GM21526 (cell line): ENCODE results near the gene COA8.

ENCODE experiments used
- ATAC-seq: cut with Tn5 transposase; IDR thresholded peaks from one replicate; pipeline ENCODE4 v1.9.1; 2021; ENCODE audit warnings: moderate library complexity; ENCODE audit not compliant: unreplicated experiment, low FRiP score

Gene COA8

DNA sequence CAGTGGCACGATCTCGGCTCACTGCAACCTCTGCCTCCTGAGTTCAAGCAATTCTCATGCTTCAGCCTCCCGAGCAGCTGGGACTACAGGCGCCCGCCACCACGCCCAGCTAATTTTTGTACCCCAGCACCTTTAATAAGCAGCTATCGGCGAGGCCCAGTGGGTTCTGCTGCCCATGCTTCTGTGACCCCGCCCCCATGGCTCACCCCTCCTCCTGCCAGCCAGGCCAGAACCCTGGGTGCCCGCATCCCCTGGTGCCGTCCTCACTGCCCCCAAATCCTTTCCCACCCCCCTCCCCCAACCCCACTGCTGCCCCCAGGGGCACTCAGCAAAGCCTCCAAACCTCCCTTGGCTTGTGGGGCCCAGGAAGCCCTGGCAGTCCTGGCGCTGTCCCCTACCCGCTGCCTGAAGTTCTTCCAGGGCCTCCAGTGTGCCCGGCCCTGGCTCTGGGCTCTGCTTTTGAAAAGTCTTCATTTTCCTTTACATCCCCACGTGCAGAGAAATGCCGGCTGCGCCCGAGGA is 14.8 kb upstream of the COA8 start:
- ATAC-seq = no peak

DNA sequence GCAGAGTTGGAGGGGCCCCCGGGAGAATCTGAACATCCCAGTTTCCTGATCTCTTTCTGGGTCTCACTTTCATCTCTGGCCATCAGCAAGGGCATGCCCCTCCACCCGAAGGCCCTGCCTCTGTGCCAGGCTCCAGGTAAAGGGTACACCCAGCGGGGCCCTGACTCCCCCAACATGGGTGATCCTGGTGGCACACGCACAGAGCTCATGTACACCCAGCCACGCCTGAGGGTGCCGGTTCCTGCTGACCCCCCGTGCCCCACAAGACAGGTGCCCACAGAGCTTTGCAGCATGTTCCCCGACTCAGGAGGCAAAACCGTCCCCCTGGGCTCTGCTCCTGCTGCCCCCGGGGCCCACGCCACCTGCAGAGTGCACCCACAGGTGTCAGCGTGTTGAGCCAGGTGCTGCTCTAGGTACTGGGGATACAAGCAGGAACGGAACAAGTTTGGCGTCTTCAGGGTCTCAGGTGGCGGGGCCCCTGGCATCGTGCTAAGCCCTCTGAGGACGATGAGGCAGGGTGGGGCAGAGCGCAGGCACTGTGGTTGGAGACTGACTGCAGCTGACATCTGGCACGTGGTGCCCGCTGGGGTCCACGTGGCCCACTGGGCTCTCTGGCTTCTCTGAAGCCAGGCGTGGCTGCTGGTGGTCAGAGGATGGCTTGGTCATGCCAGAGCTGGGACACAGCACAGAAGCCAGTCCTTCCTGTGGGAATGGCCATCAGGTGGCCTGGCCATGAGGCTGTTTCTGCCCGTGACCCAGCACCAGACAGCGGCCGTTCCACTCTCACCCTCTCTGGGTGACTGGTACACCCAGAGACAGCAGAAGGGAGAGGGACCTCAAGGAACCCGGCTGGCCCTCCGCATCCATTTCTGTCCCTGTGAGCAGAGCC is 14.1 kb upstream of the COA8 start:
- no peak for ATAC-seq

DNA sequence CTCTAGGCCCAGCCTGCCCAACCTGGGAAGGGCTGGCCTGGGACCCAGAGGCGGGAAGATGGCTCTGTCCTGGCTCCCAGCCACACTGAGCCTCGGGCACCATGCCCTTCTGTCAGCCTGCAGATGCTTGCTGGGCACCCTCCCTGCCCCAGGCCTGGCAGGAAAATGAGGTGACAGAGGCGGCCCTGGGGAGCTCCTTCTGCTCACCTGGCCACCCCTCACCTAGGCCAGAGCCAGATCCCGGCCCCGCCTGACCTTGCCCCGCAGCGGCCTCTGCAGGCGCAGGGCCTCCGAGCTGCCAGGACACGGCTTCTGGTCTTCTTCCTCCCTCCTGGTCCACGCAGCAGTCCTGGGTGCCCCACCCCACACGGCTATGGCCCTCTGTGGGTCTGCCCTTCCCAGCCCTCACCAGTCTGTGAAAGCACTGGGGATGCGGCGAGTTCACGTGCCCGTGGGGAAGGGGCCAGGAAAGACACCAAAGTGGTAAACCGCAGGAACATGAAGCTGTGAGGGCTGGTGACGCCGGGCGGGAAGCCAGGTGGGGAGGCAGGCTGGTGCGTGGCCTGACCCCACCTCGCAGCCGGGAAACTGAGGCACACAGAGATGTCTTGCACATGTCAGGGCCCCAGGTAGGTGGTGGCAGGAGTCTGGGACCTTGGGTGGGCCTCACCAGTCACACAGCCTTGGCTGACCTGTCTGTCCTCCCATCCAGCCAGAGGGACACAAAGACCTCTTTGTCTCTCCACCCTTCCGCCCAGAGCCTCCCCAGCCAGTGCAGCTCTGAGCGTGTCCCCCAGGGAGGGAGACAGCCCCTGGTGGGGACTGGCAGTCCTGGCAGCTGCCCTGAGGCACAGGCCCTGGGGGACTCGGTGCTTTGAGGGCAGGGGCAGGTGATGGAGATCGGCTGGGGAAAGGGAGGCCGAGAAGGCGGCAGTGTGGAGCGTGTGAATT is 13.1 kb upstream of the COA8 start:
- ATAC-seq = no peak

DNA sequence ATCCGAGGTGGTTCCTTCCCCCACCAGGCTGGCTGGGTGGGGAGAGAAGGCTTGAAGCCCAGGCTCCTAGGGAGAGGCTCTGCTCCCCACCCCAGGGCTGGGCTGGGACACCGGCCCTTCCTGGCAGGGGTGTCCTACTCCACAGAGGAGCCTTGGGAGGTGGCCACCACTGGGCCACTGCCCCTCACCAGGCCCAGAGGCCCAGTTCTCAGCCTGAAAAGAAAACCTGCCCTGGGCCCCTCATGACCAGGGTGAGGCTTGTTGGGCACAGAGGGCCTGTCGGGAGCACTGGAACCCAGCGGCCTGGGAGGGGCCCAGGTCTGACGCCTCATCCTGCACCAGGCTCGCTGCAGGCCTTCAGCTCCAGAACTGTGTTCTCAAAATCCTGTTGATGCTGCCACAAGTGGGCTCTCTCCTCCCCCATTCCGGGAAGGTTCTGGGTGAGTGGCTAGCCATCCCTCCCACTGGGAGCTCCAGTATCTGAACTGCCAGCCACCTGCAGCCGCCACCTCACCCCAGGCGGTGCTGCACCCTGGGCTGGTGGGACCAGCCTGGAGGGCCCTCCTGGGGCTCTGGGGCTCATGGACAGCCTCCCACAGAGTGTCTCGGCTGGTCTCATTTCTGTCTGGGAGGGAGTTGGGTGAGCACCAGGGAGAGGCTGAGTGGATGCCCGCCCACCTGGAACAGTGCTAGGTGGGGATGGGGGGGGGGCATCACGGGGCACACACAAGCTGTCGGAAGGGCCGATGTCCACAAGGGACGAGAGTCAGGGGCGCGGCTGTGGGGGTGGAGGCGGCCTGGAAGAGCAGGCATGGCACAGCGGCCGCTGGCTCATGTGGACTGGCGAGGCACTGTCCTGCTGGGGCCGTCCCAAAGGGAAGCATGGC is 12.1 kb upstream of the COA8 start:
- no peak for ATAC-seq

DNA sequence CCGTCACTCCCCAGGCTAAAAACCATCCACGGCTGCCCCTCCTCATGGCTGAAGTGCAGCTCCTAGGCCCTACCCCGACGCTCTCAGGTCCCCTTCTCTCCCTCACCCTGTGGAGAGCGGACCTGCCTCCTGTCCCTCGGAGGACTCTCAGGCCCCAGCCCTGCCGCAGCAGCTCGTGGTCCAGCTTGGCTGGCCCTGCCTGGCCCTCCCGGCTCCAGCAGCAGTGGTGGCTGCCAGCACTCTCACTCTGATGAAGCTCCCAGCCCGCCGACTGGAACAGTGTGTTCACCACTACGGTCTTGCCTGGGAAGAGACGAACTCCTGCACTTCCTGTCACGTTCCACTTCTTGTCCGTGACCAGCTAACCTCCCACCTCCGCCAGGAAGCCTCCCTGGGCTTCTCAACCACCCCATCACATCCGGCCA is 11.4 kb upstream of the COA8 start:
- ATAC-seq = no peak

DNA sequence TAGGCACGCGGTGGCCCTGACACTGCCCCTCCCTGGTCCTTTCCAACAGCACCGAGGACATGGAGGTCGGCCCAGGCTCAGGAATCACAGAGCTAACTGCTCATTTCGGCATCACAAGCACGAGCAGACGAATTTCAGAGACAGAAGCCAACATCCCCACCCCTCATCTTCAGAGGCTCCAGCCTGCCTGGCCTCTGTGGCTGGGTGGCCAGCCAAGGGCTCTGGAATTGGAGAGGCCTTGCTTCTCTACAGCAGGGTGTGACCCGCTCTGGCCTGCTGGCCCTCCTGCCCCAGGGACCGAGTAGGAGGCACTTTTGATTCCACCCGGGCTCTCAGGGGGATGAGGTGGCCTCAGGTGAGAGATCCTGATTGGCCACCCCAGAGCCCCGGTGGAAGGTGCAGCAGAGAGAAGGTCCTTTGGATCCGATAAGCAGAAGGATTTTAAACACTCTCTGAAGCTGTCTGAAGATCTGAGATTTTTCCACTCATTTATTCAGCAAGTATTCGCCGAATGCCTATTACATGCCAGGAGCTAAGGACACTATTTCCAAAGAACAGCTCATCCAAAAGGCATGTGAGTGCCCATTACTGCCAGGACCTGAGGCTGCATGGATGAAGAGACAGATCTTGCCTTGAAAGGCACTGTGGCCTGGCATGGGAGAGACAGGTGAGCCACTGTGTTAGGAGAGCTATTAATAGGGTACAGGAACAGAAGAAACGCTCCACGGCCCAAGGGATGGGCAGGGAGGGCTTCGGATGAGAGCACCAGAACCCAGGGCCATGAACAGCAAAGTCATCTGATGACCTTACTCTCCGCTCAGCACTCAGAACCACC is 10.5 kb upstream of the COA8 start:
- no peak for ATAC-seq

DNA sequence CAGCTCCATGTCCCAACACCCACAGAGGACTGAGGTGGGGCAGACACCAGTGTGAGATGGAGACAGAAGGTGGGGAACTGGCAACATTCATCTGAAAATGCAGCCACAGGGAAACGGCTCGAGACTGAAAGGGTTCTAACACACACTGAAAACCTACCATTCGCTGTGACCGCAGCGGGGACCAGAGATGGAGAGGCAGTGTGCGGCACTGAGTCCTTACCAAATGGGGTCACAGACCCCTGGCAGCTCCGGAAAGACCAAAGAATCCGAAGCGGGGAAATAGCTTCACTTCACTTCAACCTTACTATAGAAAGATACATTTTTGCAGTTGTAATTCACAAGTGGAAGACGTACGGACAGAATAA is 9.9 kb upstream of the COA8 start:
- ATAC-seq = no peak

DNA sequence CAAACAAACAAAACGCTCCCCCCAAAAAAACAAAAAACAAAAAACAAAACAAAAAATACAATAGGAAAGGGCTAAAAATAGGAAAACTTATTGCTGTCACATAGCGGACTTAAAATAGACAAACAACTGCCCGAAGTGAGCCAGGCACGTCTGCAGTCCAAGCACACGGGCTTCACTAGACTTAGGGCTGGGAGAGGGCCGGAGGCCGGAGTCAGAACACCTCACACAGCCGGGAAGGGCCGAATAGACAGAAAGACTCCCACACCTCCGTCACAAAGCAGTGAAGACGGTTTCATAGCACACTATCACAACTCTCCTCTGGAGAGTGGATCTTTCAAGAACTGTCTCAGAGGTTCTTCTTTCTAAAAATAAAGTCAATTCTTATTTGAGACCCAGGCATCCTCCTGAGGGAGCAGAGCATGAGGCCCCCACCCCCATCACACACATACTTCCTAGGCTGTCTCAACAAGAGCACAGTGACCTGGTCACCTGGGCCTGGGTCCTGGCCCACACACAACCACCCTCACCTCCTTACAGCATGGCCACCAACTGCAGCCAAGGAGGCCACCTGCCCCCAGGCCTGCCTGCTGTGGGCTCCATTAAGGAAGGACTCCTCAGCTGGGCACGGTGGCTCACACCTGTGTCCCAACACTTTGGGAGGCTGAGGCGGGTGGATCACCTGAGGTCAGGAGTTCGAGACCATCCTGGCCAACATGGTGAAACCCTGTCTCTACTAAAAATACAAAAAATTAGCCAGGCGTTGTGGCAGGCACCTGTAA is 7.0 kb upstream of the COA8 start:
- no peak for ATAC-seq

DNA sequence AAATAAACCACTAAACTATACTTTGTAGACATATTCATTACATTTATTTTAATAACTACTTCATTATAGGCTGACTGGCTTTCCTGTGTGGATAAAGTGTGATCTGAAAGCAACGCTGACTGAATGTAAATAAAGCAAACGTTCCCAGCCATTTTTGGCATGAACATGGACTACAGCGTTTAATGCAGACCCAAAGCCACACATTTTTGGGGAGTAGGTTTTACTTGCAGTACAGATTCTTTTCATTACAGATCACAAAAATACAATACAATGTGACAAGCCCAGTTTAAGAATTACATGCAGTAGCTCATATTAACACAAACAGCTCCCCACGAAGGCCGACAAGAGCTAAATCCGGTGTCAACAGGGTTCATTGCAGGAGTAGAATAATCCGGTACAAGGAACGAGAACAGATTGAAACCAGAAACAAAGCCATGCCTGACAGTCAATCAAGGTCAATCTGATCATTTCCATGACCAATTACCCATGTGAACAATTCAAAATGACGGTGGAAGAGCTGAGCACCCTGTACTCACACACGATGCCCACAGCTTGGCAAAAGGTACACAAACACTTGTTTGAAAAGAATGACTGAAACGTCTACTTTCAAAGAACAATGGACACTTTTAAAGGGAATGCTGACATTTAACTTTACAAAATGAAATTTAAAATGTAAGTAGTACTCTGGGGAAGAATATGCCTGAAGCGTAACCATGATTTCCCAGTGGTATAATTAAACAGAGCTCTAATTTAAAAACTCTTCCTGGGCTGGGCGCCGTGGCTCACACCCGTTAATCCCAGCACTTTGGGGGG is 5.6 kb upstream of the COA8 start:
- no peak for ATAC-seq

DNA sequence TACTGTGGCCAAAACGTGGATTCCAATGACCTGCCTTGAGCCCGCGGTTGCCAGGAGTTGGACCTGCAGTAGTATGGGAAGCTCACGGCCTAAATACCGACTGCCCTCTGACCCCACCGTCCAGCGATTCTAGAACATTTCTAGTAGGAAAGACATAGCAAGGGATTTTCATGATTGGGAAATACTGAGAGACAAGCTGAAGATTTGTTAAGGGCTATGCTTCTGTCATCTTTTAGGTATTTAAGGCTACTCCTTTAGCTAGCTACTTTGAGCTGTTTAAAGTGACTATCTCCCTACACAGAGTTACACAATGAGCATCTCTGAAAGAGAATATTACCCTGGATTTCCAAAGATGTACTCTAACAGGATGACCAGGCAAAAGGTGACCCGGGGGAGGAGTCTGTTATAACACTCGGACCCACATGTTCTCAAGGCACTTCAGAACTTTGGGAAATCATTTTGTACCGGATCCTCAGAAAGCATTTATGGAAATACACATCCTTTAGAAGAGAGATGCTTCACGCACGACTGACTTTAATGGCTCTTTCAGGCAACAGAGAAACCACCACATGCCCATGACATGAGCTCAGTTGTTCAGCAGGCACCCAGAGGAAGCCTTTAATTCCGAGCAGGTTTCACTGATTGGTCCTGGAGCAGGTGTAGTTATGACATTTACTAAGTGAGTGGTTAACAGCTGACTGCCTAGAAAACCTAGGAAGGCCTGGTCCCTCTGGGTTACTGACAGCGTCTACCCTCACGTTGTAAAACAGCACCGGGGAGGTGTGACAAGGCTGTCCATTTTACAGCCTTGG is 4.5 kb upstream of the COA8 start:
- ATAC-seq = no peak

DNA sequence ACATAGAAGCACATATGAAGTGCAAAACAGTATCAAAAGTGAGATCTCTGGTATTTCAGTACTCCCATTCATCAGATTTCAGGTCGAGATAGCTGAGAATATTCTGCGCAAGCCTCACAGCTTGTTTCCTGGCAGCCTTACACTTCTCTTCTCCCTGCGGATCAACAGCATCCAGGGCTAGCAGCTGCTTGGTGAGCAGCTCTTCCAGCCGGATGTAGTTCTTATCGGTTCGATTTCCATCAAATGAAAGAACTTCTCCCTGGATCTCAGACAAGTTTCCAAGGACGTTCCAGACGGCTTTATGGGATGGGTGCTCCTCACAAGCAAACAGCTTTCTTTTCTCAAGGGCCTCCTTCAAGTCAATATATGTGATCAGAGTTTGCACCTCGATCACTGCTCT is 3.0 kb upstream of the COA8 start:
- ATAC-seq = no peak

DNA sequence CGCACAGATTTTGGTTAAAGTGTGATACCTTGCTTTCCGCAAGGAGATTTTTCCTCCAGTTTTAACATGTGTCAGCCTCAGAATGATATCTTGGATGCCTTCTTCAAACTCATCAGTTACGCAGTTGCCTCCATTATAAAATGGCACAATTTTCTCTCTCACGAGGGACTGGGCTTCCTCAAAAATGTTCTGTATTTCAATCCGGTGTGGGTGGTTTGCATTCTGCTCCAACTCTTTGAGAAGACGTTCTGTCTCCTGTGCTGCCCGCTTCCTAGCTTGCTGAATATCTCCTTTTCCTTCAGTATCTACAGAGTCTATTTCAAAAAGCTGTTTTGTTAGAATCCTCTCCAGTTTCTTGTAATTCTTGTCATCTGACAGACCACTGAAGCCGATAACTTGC is 2.1 kb upstream of the COA8 start:
- ATAC-seq = no peak

DNA sequence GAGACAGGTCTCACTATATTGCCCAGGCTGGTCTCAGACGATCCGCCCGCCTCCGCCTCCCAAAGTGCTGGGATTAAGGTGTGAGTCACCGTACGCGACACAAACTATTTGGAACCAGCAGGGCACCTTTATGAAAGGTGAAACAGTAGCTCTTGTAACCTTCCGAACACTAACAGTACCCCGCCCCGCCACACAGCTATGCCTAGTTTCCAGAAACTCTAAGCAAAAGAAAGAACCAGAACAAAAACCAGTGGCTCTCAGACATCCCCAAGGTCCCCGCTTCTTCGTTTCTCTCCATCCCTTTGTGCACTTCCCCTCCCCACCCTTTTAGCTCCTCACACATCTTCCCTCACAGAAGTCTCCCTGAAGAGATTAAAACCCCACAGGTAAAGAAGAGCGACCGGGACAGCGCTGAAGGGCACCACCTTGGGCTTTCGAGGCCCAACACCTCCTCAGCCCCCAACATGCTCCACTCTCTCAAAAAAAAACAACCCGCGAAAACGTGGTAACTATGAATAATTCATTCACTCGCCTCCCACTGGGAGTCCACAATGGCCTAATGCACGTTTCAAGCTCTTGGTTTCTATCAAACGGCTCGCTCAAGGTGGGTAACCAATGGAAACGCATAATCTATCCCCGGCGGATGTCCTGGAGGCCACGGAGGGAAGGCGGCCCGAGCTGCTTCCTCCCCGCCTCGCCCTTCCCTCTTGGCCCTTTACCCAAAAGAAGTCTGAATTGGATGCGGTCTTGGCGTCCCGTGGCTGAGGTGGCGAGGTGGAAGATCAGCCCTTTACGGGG is 1.2 kb upstream of the COA8 start:
- ATAC-seq = peak; percentile 10

DNA sequence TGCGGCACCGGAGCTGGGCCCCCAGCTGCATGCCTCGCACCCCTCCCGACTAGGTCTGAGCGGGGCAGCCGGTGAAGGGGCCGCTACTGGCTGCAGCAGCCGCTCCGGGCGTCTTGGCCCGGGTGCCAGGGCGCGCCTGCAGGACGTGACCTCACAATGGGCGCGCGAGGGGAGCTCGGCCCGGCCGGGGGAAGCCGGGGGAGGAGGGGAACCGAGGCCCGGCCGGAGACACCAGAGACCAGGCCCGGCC is 656 bp upstream of the COA8 start:
- ATAC-seq = peak; percentile 25

DNA sequence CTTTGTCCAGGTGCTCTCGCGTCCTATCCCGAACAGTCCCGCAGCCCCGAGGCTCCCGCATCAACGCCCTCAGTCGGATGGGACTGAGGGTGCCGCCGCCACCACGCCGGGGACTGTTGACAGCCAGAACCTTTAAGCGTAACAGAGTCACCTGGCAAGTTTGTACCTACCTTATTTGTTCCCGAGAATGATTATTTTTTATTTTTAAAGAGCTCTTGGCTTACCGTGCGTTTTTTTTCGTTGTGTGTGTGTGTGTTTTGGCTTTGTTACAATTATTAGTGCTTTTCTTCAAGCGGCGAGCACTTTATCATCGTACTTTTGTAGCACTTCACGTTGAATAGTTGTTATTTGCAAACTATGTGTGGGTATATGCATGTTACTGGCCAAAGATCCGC is 463 bp downstream of the COA8 start:
- ATAC-seq = no peak

DNA sequence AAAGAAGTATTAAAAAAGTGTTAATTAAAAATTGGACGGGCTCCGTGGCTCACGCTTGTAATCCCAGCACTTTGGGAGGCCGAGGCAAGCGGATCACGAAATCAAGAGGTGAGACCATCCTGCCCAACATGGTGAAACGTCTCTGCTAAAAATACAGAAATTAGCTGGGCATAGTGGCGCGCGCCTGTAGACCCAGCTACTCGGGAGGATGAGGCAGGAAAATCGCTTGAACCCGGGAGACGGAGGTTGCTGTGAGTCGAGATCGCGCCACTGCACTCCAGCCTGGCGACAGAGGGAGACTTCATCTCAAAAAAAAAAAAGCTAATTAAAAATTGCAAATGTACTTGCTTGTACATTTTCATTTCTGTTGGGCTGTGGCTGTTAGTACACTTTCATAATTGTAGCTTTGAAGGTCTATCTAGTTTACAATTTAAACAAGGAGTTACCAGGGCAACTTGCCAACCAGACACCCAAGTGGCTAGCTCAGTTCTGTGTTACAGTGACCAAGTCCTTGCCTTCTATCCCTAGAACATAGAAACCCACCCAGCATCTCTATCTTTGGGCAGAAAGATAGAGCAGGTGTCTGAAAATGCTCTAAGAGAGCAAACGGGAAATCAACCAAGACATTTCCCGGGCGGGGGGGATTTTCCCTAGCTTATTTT is 1.2 kb downstream of the COA8 start:
- ATAC-seq = no peak
